OCI-LY3 (cell line): ENCODE results near the gene ASCC3.

Experiments
- H2AFZ ChIP-seq: fragments of 200-600, 300-600 bp; shearing (Covaris generic); 2 replicates; pipeline ENCODE4 v1.6.0; 2014; ENCODE audit warnings: antibody characterized with exemption, low read depth, low read length
- H3K27ac ChIP-seq: fragments of 200-600, 300-600 bp; sonication (generic); 2 replicates; pipeline ENCODE4 v1.5.1; 2014; ENCODE audit warnings: mild to moderate bottlenecking, low read length, moderate library complexity, mixed read lengths
- H3K27me3 ChIP-seq: fragments of 200-600, 300-600 bp; sonication (generic); 2 replicates; pipeline ENCODE4 v1.6.1; 2014; ENCODE audit warnings: low read depth, low read length, mixed read lengths
- H3K36me3 ChIP-seq: fragments of 200-600, 300-600 bp; sonication (generic); replicated peaks from 2 replicates; pipeline ENCODE3; 2014; ENCODE audit warnings: low read depth, low read length, mixed read lengths
- H3K4me1 ChIP-seq: fragments of 300-600, 200-600 bp; sonication (generic); 2 replicates; pipeline ENCODE4 v1.6.1; 2014; ENCODE audit warnings: low read length, mixed read lengths
- H3K4me2 ChIP-seq: fragments of 200-600, 300-600 bp; sonication (generic); 2 replicates; pipeline ENCODE4 v1.6.1; 2014; ENCODE audit warnings: low read length, mixed read lengths
- H3K4me3 ChIP-seq: fragments of 300-600, 200-600 bp; sonication (generic); 2 replicates; pipeline ENCODE4 v1.5.1; 2014; ENCODE audit warnings: antibody characterized with exemption, mild to moderate bottlenecking, low read length, moderate library complexity
- H3K79me2 ChIP-seq: fragments of 300-600, 200-600 bp; shearing (Covaris generic); 2 replicates; pipeline ENCODE4 v1.6.1; 2014; ENCODE audit warnings: mild to moderate bottlenecking, low read length, mixed read lengths
- H3K9ac ChIP-seq: fragments of 300-600, 200-600 bp; shearing (Covaris generic); 2 replicates; pipeline ENCODE4 v1.6.0; 2014; ENCODE audit warnings: mild to moderate bottlenecking, low read length, moderate library complexity
- H3K9me3 ChIP-seq: fragments of 200-600, 300-600 bp; shearing (Covaris generic); 2 replicates; pipeline ENCODE4 v1.6.1; 2014; ENCODE audit warnings: low read length, mixed read lengths; ENCODE audit not compliant: insufficient read depth
- H4K20me1 ChIP-seq: fragments of 200-600, 300-600 bp; sonication (generic); 2 replicates; pipeline ENCODE4 v1.6.1; 2016; ENCODE audit warnings: low read length, mixed read lengths; ENCODE audit not compliant: insufficient read depth
- CTCF ChIP-seq: fragments of 200-600, 300-600 bp; sonication (generic); IDR thresholded peaks from 2 replicates; pipeline ENCODE4 v1.5.1; 2014; ENCODE audit warnings: antibody characterized with exemption, low read length, low read depth
- EZH2phosphoT487 ChIP-seq: fragments of 200-600 bp; shearing (Covaris generic); IDR thresholded peaks from 2 replicates; pipeline ENCODE4 v1.6.1; 2018; ENCODE audit warnings: antibody characterized with exemption, mixed run types, low read depth

The ASCC3 gene

GRCh38 chr6:100627911-100628758, 253.0 kb downstream of the ASCC3 start:
- H3K4me2 ChIP-seq: no peak overlapping the region

GRCh38 chr6:100626721-100627120, 254.4 kb downstream of the ASCC3 start:
- Histone ChIP-seq H3K9me3 (no peaks in the 10 kb centered on the region), H4K20me1 (no peaks in the 10 kb centered on the region), H3K27ac (no peak overlapping the region), H3K4me3 (no peak overlapping the region), H3K4me2 (no peak overlapping the region), H2AFZ (no peak overlapping the region), H3K27me3 (no peaks in the 10 kb centered on the region), H3K36me3 (no peaks in the 10 kb centered on the region), H3K4me1 (peaks cover 11% of the 10 kb centered on the region), H3K9ac (no peak overlapping the region), H3K79me2 (no peaks in the 10 kb centered on the region)
- no peak for TF ChIP-seq EZH2phosphoT487
- TF ChIP-seq CTCF: no peak

More at GRCh38 chr6:100627911-100628758, 253.0 kb downstream of the ASCC3 start:
- Histone ChIP-seq H3K9ac (no peak overlapping the region), H3K27me3 (no peaks in the 10 kb centered on the region), H2AFZ (no peak overlapping the region), H3K4me3 (no peak overlapping the region), H3K79me2 (no peaks in the 10 kb centered on the region), H3K27ac (no peak overlapping the region), H3K36me3 (no peaks in the 10 kb centered on the region), H4K20me1 (no peaks in the 10 kb centered on the region), H3K4me1 (peaks cover 11% of the 10 kb centered on the region), H3K9me3 (no peaks in the 10 kb centered on the region)
- TF ChIP-seq CTCF (no peak), EZH2phosphoT487 (no peak)

- Histone ChIP-seq H3K27me3 (no peaks in the 10 kb centered on the region), H3K79me2 (no peaks in the 10 kb centered on the region), H3K4me2 (no peak overlapping the region), H3K4me1 (peaks cover 11% of the 10 kb centered on the region), H4K20me1 (no peaks in the 10 kb centered on the region), H3K9ac (no peak overlapping the region), H3K4me3 (no peak overlapping the region), H2AFZ (no peak overlapping the region), H3K27ac (no peak overlapping the region), H3K36me3 (peaks cover 2% of the 10 kb centered on the region), H3K9me3 (no peaks in the 10 kb centered on the region)
- TF ChIP-seq CTCF (no peak), EZH2phosphoT487 (no peak)
Observed at GRCh38 chr6:100622907-100623692, 258.0 kb downstream of the ASCC3 start.
